ENCODE measurements around the gene AASDH.

- no peak for TF ChIP-seq CTCF (IDR thresholded peaks at IDR 0.05)
- no peak for TF ChIP-seq POLR2A (IDR thresholded peaks at IDR 0.05)
These were observed 44.5 kb downstream of the AASDH start for GRCh38 chr4:56342746-56343145.
